HUES48 (cell line): ENCODE results near the gene NRP2.

Experiments used
- H3K27ac ChIP-seq: one replicate; pipeline ENCODE4 v1.7.0; 2013; ENCODE audit warnings: low read depth, low read length, inconsistent platforms
- H3K27me3 ChIP-seq: 2 replicates; pipeline ENCODE4 v1.6.1; 2013; ENCODE audit warnings: mild to moderate bottlenecking, low read length; ENCODE audit not compliant: control insufficient read depth, insufficient read depth
- H3K36me3 ChIP-seq: 2 replicates; pipeline ENCODE4 v1.6.1; 2013; ENCODE audit warnings: low read length; ENCODE audit not compliant: control insufficient read depth, insufficient read depth
- H3K4me1 ChIP-seq: 2 replicates; pipeline ENCODE4 v1.6.1; 2013; ENCODE audit warnings: mild to moderate bottlenecking, low read length; ENCODE audit not compliant: control insufficient read depth, insufficient read depth
- H3K4me3 ChIP-seq: 2 replicates; pipeline ENCODE4 v1.5.1; 2013; ENCODE audit warnings: mild to moderate bottlenecking, low read depth, low read length
- H3K9ac ChIP-seq: 2 replicates; pipeline ENCODE4 v1.6.1; 2013; ENCODE audit warnings: mild to moderate bottlenecking, low read depth, low read length, moderate library complexity
- H3K9me3 ChIP-seq: 2 replicates; pipeline ENCODE4 v1.6.1; 2013; ENCODE audit warnings: low read length; ENCODE audit not compliant: control insufficient read depth, insufficient read depth

The NRP2 gene

GRCh38 chr2:205734436-205735037, 52.2 kb downstream of the NRP2 start:
- Histone ChIP-seq H3K4me1 (peaks cover 53% of the 10 kb centered on the region), H3K36me3 (peaks cover 5% of the 10 kb centered on the region; the same call in 1 of the 2 replicates), H3K27ac (peak overlapping the region; percentile 64), H3K9me3 (no peaks in the 10 kb centered on the region), H3K4me3 (no peak overlapping the region), H3K9ac (peak overlapping the region; percentile 22; the same call in 1 of the 2 replicates), H3K27me3 (no peaks in the 10 kb centered on the region)

- H3K4me3 ChIP-seq = no peak overlapping the region
- no peaks in the 10 kb centered on the region for H3K9me3 ChIP-seq
- peak overlapping the region; percentile 9 for H3K27ac ChIP-seq
- H3K27me3 ChIP-seq = no peaks in the 10 kb centered on the region
- peaks cover 35% of the 10 kb centered on the region for H3K4me1 ChIP-seq
- H3K36me3 ChIP-seq = peaks cover 34% of the 10 kb centered on the region
- H3K9ac ChIP-seq = no peak overlapping the region
Observed at GRCh38 chr2:205738117-205738968, 56.0 kb downstream of the NRP2 start.

- Histone ChIP-seq H3K4me1 (peaks cover 23% of the 10 kb centered on the region), H3K4me3 (no peak overlapping the region), H3K36me3 (peaks cover 40% of the 10 kb centered on the region), H3K27me3 (no peaks in the 10 kb centered on the region), H3K9me3 (no peaks in the 10 kb centered on the region), H3K9ac (no peak overlapping the region), H3K27ac (no peak overlapping the region)
Observed at GRCh38 chr2:205739620-205740019, 57.3 kb downstream of the NRP2 start.

GRCh38 chr2:205740381-205740780, 58.1 kb downstream of the NRP2 start:
- H3K4me1 ChIP-seq = peaks cover 18% of the 10 kb centered on the region
- no peaks in the 10 kb centered on the region for H3K27me3 ChIP-seq
- no peak overlapping the region for H3K9ac ChIP-seq
- H3K27ac ChIP-seq = no peak overlapping the region
- peaks cover 40% of the 10 kb centered on the region for H3K36me3 ChIP-seq
- no peaks in the 10 kb centered on the region for H3K9me3 ChIP-seq
- H3K4me3 ChIP-seq = no peak overlapping the region

GRCh38 chr2:205741256-205741978, 59.1 kb downstream of the NRP2 start:
- H3K36me3 ChIP-seq = peaks cover 43% of the 10 kb centered on the region
- H3K27ac ChIP-seq = no peak overlapping the region
- H3K9ac ChIP-seq = no peak overlapping the region
- H3K4me3 ChIP-seq = no peak overlapping the region
- no peaks in the 10 kb centered on the region for H3K27me3 ChIP-seq
- peaks cover 18% of the 10 kb centered on the region for H3K4me1 ChIP-seq
- H3K9me3 ChIP-seq = no peaks in the 10 kb centered on the region

- no peak overlapping the region for H3K27ac ChIP-seq
- no peak overlapping the region for H3K9ac ChIP-seq
- H3K27me3 ChIP-seq = no peaks in the 10 kb centered on the region
- H3K4me3 ChIP-seq = no peak overlapping the region
- peaks cover 48% of the 10 kb centered on the region for H3K36me3 ChIP-seq
- H3K9me3 ChIP-seq = no peaks in the 10 kb centered on the region
- H3K4me1 ChIP-seq = peaks cover 16% of the 10 kb centered on the region
Observed at GRCh38 chr2:205743137-205743536, 60.8 kb downstream of the NRP2 start.

- Histone ChIP-seq H3K27me3 (no peaks in the 10 kb centered on the region), H3K4me1 (peaks cover 19% of the 10 kb centered on the region), H3K27ac (no peak overlapping the region), H3K4me3 (no peak overlapping the region), H3K9me3 (no peaks in the 10 kb centered on the region), H3K36me3 (peaks cover 46% of the 10 kb centered on the region), H3K9ac (no peak overlapping the region)
Observed at GRCh38 chr2:205744074-205744591, 61.8 kb downstream of the NRP2 start.

- Histone ChIP-seq H3K9me3 (no peaks in the 10 kb centered on the region), H3K4me1 (peaks cover 22% of the 10 kb centered on the region), H3K4me3 (no peak overlapping the region), H3K36me3 (peaks cover 44% of the 10 kb centered on the region), H3K9ac (no peak overlapping the region), H3K27ac (no peak overlapping the region), H3K27me3 (no peaks in the 10 kb centered on the region)
Observed at GRCh38 chr2:205745661-205746419, 63.5 kb downstream of the NRP2 start.

- H3K9me3 ChIP-seq = no peaks in the 10 kb centered on the region
- H3K4me3 ChIP-seq = no peak overlapping the region
- no peak overlapping the region for H3K27ac ChIP-seq
- H3K9ac ChIP-seq = no peak overlapping the region
- H3K27me3 ChIP-seq = no peaks in the 10 kb centered on the region
- H3K36me3 ChIP-seq = peaks cover 39% of the 10 kb centered on the region
- H3K4me1 ChIP-seq = peaks cover 23% of the 10 kb centered on the region
Observed at GRCh38 chr2:205746420-205746785, 64.1 kb downstream of the NRP2 start.

GRCh38 chr2:205747829-205748386, 65.6 kb downstream of the NRP2 start:
- Histone ChIP-seq H3K36me3 (peaks cover 31% of the 10 kb centered on the region), H3K27ac (peak overlapping the region; percentile 85), H3K9ac (no peak overlapping the region), H3K4me1 (peaks cover 28% of the 10 kb centered on the region), H3K9me3 (no peaks in the 10 kb centered on the region), H3K4me3 (no peak overlapping the region), H3K27me3 (no peaks in the 10 kb centered on the region)
